Epithelial cell of proximal tubule (primary cell): Measurements from ENCODE around the gene CSNK1G1. TPM values are rescaled to one million over a fixed set of nuclear protein-coding genes. Genes with fewer than 3 reads are reported as not detected.

Experiments
- DNase-seq: peaks from one replicate; pipeline ENCODE4 v3.0.0-alpha.2; 2011; ENCODE audit warnings: low read depth
- H3K4me3 ChIP-seq: 2 replicates; pipeline ENCODE4 v1.5.1; 2011; ENCODE audit warnings: low read depth, mild to moderate bottlenecking, low read length
- CTCF ChIP-seq: conservative IDR thresholded peaks from 2 replicates; pipeline ENCODE4 v1.5.1; 2012; ENCODE audit warnings: low read depth, mild to moderate bottlenecking, low read length
- total RNA-seq: library from RNA; depleted of rRNA; stranded (reverse); fragments of >200 nt; gene quantifications from 2 replicates; pipeline ENCODE4 v1.2.3, GENCODE V29; 2015

The CSNK1G1 gene
- total RNA-seq, 1 donor from 2014 or later, result 12.3 TPM

DNA sequence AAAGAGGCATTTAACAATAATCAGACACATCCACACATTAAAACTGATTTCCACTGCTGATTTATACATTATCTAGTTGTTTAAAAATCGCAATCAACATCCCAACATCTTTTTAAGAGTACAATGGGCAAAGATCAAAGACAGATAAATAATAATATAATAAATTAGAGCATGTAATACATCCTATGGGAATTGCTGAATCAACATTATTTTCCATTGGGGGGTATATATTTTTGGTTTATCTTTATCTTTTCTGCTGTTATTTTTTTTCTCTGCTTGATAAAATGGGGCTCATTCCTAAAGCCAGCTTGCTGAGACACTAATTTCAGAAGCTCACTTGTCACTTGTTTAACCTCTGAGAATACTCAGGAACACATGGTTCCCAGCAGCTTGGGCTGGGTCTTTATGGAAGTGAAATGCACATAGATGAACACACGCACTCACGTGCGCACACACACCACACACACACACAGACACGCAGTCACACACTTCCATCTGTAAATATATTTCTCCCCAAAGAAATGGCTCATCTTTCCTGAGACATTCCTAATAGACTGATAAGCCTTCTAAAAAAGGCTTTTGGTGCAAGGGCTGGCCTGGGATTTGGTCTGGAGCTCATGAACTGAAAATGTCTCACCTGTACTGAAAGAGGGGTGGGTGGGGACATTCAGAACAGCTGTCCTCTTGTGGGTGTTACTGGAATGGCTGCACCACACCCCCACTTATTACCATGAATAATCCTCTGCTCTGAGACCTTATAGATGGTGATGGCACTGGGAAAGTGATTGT is 189.7 kb downstream of the CSNK1G1 start:
- TF ChIP-seq CTCF, result no peak
- no peak for DNase-seq
- no peak overlapping the region for H3K4me3 ChIP-seq

DNA sequence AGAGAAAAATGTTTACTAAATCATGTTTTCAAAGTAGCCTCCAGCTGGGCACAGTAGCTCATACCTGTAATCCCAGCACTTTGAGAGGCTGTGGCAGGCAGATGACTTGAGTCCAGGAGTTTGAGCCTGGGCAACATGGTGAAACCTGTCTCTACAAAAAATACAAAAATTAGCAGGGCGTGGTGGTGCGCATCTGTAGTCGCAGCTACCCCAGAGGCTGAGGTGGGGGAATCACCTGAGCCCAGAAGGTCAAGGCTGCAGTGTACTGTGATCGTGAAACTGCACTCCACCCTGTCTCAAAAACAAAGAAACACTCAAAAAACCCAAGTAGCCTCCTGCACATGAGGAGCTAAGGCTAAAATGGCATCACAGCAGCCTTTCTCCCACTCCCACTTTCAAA is 191.5 kb downstream of the CSNK1G1 start:
- H3K4me3 ChIP-seq, result no peak overlapping the region
- no peak for TF ChIP-seq CTCF
- DNase-seq, result no peak

GRCh38 chr15:64163659-64164362 is 192.2 kb downstream of the CSNK1G1 start:
- peak overlapping the region; percentile 46 for H3K4me3 ChIP-seq
- DNase-seq, result peak; percentile 55
- TF ChIP-seq CTCF, result no peak

DNA sequence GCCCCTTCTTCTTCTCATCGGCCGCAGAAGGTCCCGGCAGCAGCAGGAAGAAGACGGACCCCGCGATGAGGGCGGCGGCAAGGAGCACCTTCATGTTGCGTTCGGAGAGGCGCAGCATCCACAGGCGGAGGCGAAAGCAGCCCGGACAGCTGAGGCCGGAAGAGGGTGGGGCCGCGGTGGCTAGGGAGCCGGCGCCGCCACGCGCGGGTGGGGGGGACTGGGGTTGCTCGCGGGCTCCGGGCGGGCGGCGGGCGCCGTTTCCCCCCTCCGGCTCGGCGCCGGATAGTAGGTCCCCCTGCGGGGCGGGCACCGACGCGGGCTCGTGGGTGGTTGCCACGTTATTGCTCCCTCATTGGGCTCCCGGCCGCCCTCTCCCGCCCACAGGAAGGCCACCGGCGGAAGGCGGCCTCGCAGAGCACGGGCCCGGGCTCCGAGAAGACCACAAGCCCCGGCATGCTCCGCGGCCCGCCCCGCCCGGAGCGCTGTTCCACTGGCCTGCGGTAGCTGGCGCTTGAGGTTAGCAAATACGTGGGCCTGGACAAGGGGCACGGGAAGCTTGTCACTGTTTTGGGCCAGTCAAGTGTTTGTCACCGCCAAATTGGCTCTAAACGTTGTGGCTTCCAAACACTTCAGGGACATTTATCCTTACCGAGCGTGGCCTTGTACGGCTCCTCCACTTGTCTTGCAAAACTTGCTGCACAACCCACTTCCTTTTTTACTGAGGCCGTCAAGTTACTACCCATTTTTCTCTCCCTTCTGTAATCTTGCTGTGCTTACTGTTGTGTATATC is 192.9 kb downstream of the CSNK1G1 start, which contains the start of gene PPIB:
TSS of gene PPIB (minus strand) at position 154 of the 790 bp plus-strand sequence. CDS start at position 118, 36 bp downstream.
- DNase-seq, result peak; percentile 43
- TF ChIP-seq CTCF, result peak; percentile 41
- H3K4me3 ChIP-seq, result peak within 1 kb of the TSS; percentile 77

GRCh38 chr15:64162478-64162868 is 193.5 kb downstream of the CSNK1G1 start:
- no peak for TF ChIP-seq CTCF
- H3K4me3 ChIP-seq, result peak overlapping the region; percentile 77
- no peak for DNase-seq

DNA sequence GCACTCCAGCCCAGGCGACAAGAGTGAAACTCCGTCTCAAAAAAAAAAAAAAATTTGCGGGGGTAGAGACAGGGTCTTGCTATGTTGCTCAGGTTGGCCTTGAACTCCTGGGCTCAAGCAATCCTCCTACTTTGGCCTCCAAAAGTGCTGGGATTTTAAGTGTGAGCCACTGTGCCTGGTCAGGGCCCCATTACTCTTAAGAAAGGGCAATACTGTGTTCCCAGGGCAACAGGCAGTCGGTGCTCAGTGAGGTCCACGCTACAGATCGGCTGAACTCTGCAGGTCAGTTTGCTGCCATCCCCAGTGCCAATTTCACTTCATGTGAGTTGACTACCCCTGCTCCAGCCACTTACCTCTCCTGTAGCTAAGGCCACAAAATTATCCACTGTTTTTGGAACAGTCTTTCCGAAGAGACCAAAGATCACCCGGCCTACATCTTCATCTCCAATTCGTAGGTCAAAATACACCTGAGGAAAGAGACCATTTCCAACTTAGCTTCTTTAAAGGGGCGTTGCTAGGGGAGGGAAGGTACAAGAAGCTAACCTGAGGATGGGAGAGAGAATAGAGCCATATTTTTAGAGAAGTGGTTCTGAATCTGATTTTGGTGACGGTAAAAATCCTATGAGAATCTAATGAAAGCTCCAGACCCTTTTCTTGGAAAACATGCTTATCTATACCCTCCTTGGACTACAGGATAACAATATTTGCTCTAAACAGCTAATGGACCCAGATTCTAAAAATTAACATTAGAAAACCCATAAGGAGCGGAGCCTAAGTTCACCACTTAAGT is 194.1 kb downstream of the CSNK1G1 start:
- DNase-seq, result no peak
- peak overlapping the region; percentile 77 for H3K4me3 ChIP-seq
- TF ChIP-seq CTCF, result no peak
